GM12865 (cell line): ENCODE results near the gene CTPS2.
A peak's percentile ranks its signal among the peaks of the same experiment; 100 is the strongest.
"Not testable (repeated sequence)": the region's sequence is repeated elsewhere in the genome, so short reads cannot be mapped to it uniquely, and the experiment has no call there.

Source experiments
- DNase-seq: peaks from one replicate; pipeline ENCODE4 v3.0.0; 2010; ENCODE audit warnings: low read depth
- H3K4me3 ChIP-seq: 2 replicates; pipeline ENCODE4 v1.5.1; 2011; ENCODE audit warnings: mild to moderate bottlenecking, low read depth, low read length, control low read depth
- CTCF ChIP-seq: IDR thresholded peaks from 2 replicates; pipeline ENCODE4 v1.5.1; 2011; ENCODE audit warnings: low read length, control low read depth, low read depth, inconsistent platforms; ENCODE audit not compliant: insufficient read depth; ENCODE audit errors: missing control alignments

Gene CTPS2

GRCh38 chrX:16606142-16606720 lies 106.2 kb downstream of the CTPS2 start:
- no peak for TF ChIP-seq CTCF
- H3K4me3 ChIP-seq, result no peak overlapping the region
- no peak for DNase-seq

GRCh38 chrX:16604337-16604736 lies 108.1 kb downstream of the CTPS2 start:
- no peak for TF ChIP-seq CTCF
- no peak overlapping the region for H3K4me3 ChIP-seq
- no peak for DNase-seq

GRCh38 chrX:16603822-16604221 lies 108.6 kb downstream of the CTPS2 start:
- TF ChIP-seq CTCF, result no peak
- peak; percentile 25 for DNase-seq
- no peak overlapping the region for H3K4me3 ChIP-seq

GRCh38 chrX:16603235-16603634 lies 109.2 kb downstream of the CTPS2 start:
- not testable (repeated sequence) for H3K4me3 ChIP-seq, DNase-seq

GRCh38 chrX:16601885-16602284 lies 110.6 kb downstream of the CTPS2 start:
- TF ChIP-seq CTCF, result no peak
- no peak for DNase-seq

GRCh38 chrX:16594490-16594889 lies 118.0 kb downstream of the CTPS2 start:
- no peak for DNase-seq
- H3K4me3 ChIP-seq, result no peak overlapping the region
- TF ChIP-seq CTCF, result no peak

More at GRCh38 chrX:16601885-16602284, 110.6 kb downstream of the CTPS2 start:
- H3K4me3 ChIP-seq, result no peak overlapping the region

GRCh38 chrX:16593801-16594200 lies 118.7 kb downstream of the CTPS2 start:
- DNase-seq, result no peak
- no peak overlapping the region for H3K4me3 ChIP-seq
- no peak for TF ChIP-seq CTCF
